NK-92 treated with Interleukin-12 subunit alpha and Interleukin-12 subunit beta, amount 100 ng/mL, for 24 hours (cell line): Measurements from ENCODE around the gene DNAJB11.
"Not testable (repeated sequence)": the region's sequence is repeated elsewhere in the genome, so short reads cannot be mapped to it uniquely, and the experiment has no call there.

Experiments
- DNase-seq: peaks from one replicate; lab custom pipeline; 2025; lab: John Stamatoyannopoulos, UW

Gene DNAJB11

DNA sequence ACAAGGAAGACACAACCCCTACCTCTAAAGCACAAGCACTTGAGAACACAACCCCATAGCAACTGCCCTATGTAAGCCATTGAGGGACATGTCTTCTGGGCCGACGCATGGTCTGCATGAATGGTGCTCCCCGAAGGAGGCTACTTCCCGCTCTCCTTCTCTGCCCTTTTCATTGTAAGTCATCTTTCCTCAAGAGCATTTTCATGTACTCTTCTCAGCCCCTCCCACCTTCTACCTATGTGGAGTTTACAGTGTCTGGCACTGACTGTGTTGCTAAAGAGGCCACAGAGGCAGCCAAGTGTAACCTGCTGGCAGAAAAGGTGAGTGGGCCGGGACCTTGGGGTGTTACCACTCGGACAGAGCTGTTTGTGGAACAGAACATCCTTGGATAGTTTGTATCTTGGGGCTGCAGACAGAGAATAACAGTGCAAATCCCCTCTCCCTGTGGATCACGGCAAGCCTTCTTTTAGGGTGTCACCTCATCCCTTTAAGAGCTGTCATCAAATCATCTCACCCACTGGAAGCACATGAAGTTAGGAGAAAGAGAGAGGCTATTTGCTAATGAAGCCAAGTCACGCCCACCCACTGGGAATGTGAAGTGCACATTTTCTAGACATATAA is 47.9 kb downstream of the DNAJB11 start:
- no peak for DNase-seq

DNA sequence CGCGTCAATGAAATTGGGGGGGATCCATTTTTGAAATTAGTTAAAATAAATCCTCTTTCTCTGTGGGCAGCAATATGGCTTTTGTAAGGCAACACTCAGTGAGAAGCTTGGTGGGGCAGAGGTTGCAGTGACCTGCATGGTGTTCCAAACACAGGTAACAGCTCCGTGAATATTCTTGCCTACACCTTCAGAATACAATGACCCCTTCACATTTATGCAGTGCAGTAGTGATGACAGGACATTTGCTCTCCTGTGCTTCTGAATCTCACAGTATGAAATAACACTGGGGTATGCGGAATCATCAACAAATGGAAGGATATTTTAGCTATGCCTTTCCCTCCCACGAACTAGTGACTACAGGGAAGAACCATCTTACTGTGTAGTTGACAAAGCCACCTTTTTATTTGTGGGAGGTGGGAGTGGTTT is 49.3 kb downstream of the DNAJB11 start:
- no peak for DNase-seq

DNA sequence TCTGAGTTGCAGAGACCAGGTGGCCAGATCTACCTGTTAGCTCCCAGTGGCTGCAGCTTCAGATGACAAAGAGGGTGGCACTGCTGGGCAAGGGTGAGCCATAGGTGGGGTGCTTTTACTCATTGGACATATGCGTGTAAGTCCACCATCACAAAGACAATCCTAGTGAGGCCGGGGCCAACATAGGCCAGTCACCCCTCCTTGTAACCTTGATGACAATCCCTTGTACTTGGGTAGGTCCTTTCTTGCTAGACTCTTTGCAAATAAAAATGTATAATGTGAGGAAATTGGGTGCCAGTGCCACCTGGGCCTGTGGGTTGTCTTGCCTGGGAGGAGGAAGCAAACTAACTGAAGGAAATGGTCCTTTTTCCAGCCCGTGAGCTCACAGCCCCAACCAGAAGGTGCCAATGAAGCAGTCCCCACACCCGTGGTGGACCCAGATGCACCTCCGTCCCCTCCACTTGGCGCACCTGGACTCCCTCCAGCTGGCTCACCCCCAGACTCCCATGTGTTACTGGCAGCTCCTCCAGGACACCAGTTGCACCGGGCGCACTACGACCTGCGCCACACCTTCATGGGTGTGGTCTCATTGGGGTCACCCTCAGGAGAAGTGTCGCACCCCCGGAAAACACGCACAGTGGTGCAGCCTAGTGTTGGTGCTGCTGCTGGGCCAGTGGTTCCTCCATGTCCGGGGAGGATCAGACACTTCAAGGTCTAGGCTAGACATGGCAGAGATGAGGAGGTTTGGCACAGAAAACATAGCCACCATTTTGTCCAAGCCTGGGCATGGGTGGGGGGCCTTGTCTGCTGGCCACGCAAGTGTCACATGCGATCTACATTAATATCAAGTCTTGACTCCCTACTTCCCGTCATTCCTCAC is 49.9 kb downstream of the DNAJB11 start:
- DNase-seq: no peak

DNA sequence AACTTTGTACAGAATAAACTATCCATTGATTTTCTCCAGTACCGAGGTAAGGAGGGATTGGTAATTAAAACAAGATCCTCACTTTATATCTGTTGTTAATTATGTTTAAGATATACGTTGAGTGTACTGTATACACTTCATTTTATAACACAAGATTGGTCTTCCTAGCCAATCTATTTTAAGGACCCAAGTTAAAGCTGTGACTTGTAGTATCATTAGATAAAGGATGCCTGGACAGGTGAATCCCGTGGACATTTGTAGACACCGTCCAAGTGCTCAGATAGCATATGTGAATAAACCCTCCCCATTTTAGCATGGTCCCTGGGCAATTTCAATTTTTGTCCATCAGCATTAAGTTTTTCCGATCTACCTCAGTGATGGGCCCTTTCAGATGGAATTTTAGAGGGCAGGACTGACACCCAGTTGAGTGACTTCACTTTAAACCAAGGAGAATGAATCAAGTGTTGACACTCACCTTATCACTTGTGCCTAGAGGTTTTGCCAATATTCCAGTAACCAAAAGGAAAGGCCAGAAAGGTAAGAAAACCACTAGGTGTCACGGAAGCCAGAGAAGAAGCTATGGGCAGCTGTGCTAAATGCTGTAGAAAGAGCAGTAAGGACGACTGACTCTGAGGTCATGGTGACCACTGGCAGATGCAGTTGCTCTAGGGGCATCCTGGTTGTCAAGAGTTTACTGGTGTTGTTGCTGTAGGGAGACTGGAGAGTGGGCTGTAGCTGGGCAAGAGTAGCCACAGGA is 51.6 kb downstream of the DNAJB11 start:
- DNase-seq: no peak

DNA sequence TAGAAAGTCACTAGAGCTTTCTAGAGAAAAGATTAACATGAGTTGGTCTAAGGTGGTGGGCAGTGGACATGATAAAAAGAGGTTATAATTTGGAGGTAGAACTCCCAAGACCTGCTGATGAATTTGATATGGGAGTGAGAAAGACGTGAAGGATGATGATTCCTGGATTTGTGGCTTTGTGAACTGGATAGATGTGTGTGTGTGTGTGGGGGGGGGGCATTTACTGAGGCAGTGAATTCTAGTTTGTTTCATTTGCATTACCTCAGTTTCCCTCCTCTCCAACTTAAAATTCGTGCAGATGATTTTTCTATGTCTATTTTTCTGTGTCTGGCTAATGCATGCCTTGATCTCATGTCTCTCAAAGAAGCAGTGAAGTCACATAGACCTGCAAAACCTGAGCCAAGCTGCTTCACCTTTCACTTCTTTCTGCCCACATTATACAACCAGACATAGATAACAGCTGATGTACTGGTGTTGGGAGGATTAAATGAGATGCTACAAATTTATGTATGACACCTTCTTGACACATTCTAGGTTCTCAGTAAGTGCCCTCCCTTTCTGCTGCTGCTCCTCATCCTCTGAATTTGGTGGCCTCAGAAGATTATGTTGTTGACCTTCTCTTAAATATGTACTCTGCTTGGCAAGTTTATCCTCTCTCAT is 52.3 kb downstream of the DNAJB11 start:
- no peak for DNase-seq

DNA sequence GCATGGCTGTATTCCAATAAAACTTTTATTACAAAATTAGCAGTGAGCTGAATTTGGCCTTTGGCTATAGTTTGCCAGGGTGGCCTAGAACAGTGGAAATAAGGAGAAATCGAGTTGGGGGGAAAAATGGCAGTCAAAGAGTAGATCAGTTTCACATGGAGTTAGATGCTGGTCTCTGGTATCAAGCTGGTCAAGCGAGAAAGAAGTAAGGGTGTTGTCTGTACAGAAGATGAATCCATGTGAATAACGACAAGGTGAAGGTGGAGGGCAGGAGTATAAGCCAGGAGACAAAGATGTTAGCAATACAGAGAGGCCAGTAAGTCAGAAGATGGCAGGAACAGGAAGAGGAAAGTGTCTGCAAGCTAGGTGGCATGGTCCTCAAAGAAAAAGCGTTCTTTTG is 54.1 kb downstream of the DNAJB11 start:
- DNase-seq: no peak

DNA sequence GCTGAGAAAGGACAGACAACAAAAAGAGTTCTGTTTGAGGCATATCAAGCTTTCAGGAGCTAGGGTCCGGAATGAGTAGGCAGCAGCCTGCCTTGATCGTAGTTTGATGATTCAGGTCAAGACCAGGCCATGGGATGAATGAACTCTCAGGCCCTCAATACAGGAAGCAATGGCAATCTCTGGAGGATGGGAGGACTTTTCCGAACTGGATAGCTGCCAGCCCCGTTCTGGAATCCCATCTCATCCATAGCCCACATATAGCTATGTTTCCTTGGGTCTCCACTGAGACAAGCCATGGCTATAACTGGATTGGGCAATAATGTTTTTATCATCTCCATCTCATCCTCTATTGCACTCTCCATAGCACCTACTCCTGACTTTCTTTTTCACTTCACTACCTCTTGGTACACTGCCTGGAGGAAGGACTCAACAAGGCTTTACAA is 55.1 kb downstream of the DNAJB11 start:
- no peak for DNase-seq

DNA sequence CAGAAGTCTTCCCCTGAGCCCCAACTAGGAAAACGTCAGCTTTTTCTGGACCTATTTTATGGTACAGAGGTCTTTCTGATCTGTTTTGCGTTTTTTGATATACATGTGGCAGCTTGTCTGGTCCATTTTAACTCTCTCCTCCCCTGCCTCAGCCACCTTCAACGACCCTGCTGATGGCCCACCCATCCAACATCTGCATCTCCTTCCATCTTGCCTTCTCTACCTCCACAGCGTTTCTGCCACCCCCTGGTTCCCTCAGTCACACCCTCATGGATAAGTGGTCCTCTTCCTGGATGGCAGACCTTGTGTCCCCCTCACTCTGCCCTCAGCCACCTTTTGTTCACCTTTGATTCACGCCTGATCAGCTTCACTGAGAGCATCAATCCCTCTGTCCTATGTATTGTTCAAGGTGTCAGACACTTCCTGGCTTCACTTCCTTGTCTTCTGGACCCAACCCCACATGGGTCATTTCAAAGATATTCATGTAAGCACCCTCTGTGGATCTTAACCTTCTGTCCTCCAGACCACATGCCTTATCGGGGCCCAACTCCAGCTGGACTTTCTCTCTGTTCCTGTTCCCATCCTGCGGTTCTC is 55.8 kb downstream of the DNAJB11 start:
- no peak for DNase-seq

DNA sequence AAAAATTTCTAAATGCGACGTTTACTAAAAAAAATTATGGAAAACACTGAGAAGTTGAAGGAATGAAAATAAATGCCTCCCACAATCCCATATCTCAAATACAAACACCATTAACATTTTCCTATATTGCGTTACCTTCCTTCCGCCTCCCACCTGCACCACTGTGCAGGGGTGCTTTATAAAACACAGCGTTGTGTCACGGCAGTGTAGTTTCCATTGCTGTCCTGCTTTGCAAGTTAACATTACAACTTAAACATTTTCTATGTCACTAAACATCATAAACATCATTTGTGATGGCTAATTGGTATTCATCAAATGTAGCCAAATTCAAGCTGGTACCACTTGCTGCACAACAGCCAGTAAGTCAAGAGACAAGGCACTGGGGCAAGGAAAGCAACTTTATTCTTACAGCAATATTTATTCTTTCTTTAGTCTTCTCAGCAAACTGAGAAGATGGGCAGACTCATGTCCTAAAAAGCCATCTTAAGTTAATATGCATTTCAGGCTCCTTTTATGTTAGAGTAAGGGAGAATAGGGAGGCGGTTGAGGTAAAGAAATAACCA is 57.4 kb downstream of the DNAJB11 start:
- DNase-seq: no peak

DNA sequence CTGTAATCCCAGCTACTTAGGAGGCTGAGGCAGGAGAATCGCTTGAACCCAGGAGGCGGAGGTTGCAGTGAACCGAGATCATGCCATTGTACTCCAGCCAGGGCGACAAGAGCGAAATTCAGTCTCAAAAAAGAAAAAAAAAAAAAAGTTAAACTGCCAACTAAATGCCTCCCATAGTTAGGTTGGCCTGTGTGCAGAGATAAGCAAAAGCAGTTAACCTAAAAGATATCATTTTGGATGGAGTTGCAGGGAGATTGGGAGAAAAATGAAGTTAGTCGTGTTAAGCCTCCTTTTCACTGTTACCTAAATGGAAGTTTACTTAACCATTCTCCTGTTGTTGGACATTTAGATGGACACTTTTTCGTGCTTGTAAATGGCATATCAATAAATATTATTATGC is 58.2 kb downstream of the DNAJB11 start:
- no peak for DNase-seq

DNA sequence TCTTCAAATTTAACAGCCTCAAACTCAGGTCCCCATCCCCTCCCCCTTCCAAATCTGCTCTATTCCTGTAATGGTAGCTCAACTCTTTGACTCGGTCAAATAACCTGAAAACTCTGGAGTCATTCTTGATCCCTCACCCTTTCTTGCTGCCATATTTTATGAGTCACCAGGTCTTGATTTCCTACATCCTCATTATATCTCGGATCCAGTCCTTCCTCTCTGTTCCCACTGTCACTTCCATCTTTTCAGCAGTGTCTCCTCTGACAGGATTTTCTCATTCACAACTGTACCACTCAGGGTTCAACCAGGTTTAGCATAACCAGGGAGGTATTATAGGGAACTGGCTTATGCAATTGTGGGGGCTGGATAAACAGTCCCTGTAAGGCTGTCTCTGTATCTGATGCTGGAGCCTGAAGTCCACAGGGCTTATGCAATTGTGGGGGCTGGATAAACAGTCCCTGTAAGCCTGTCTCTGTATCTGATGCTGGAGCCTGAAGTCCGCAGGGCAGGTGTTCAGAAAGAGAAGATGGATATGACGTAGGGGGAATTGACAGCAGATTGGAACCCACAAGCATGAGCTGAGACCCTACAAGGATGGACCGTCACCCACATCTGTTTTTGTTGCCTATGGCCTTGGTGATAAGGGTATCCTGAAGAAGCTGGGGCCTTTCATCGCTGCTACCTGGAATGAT is 60.6 kb downstream of the DNAJB11 start:
- no peak for DNase-seq

DNA sequence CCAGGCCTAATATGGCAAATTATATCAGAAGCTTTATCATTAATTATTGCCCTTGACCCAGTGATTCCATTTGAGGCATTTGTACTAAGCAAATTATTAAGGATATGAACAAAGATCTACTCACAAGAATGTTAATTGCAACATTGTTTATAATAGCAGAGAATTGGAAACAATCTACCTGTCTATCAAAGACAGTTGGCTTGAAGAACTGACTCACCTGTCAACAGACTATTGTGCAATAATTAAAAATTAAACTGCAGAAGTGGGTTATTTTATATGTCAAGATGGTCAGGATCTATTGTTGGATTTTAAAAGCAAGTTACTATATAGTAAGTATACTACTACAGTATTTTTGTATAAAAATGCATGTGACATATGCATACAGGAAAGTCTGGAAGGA is 63.0 kb downstream of the DNAJB11 start:
- DNase-seq: no peak

DNA sequence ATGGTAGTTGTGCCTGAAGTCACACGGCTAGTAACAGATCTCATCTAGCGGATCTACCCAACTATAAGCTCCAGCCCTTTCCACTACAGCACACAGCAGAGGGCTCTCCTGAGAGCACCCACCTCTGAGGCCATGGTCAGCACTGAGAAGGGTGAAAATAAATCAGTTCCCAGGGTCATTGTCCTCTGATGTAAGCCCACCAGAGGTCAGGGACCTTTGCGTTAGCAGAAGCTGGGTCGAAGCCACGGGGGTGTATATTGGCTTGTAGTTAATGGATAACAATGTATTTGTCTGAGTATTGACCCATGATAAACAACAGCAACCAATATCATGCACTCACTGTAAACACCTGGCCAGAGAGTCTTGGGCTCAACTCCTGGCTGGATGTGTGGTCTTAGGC is 63.7 kb downstream of the DNAJB11 start:
- not testable (repeated sequence) for DNase-seq
